Measurements from ENCODE around the gene CLTA. TPM values are rescaled to one million over a fixed set of nuclear protein-coding genes. Genes with fewer than 3 reads are reported as not detected.

CLTA gene
- total RNA-seq, 1 donor from 2014 or later = 173 TPM

GRCh38 chr9:36208521-36209253 lies 18.0 kb downstream of the CLTA start:
- H3K9me3 Mint-ChIP-seq = no peaks in the 10 kb centered on the region
- H3K27me3 Mint-ChIP-seq (ENCODE audit: low read depth) = no peaks in the 10 kb centered on the region
- H3K36me3 Mint-ChIP-seq = peaks cover 34% of the 10 kb centered on the region
- H3K4me1 Mint-ChIP-seq = no peaks in the 10 kb centered on the region
- no peak for TF ChIP-seq CTCF (IDR thresholded peaks at IDR 0.05; ENCODE audit: unreplicated experiment)
- H3K4me3 Mint-ChIP-seq = no peak overlapping the region
- no peak overlapping the region for H3K27ac Mint-ChIP-seq
- DNase-seq (ENCODE audit: low spot score in 2 of 2, unreplicated experiment in 2 of 2) = no peak

- H3K27ac Mint-ChIP-seq = no peak overlapping the region
- peaks cover 27% of the 10 kb centered on the region for H3K36me3 Mint-ChIP-seq
- no peak for TF ChIP-seq CTCF (IDR thresholded peaks at IDR 0.05; ENCODE audit: unreplicated experiment)
- H3K27me3 Mint-ChIP-seq (ENCODE audit: low read depth) = no peaks in the 10 kb centered on the region
- no peaks in the 10 kb centered on the region for H3K9me3 Mint-ChIP-seq
- no peaks in the 10 kb centered on the region for H3K4me1 Mint-ChIP-seq
- H3K4me3 Mint-ChIP-seq = no peak overlapping the region
- DNase-seq (ENCODE audit: low spot score in 2 of 2, unreplicated experiment in 2 of 2) = no peak
Measured at GRCh38 chr9:36210722-36211121, 20.0 kb downstream of the CLTA start.

- H3K4me1 Mint-ChIP-seq = no peaks in the 10 kb centered on the region
- no peak for DNase-seq (ENCODE audit: low spot score in 2 of 2, unreplicated experiment in 2 of 2)
- no peaks in the 10 kb centered on the region for H3K9me3 Mint-ChIP-seq
- TF ChIP-seq CTCF (IDR thresholded peaks at IDR 0.05; ENCODE audit: unreplicated experiment) = no peak
- H3K27ac Mint-ChIP-seq = no peak overlapping the region
- no peaks in the 10 kb centered on the region for H3K27me3 Mint-ChIP-seq (ENCODE audit: low read depth)
- H3K4me3 Mint-ChIP-seq = no peak overlapping the region
- H3K36me3 Mint-ChIP-seq = peaks cover 28% of the 10 kb centered on the region
Measured at GRCh38 chr9:36211510-36211909, 20.8 kb downstream of the CLTA start.

- H3K27ac Mint-ChIP-seq = no peak overlapping the region
- DNase-seq (ENCODE audit: low spot score in 2 of 2, unreplicated experiment in 2 of 2) = no peak
- no peak overlapping the region for H3K4me3 Mint-ChIP-seq
- no peaks in the 10 kb centered on the region for H3K4me1 Mint-ChIP-seq
- TF ChIP-seq CTCF (IDR thresholded peaks at IDR 0.05; ENCODE audit: unreplicated experiment) = no peak
- no peaks in the 10 kb centered on the region for H3K27me3 Mint-ChIP-seq (ENCODE audit: low read depth)
- H3K36me3 Mint-ChIP-seq = peaks cover 33% of the 10 kb centered on the region
- H3K9me3 Mint-ChIP-seq = no peaks in the 10 kb centered on the region
Measured at GRCh38 chr9:36213387-36213786, 22.7 kb downstream of the CLTA start.

- no peak overlapping the region for H3K27ac Mint-ChIP-seq
- H3K27me3 Mint-ChIP-seq (ENCODE audit: low read depth) = no peaks in the 10 kb centered on the region
- H3K4me3 Mint-ChIP-seq = no peak overlapping the region
- TF ChIP-seq CTCF (IDR thresholded peaks at IDR 0.05; ENCODE audit: unreplicated experiment) = no peak
- H3K36me3 Mint-ChIP-seq = peaks cover 38% of the 10 kb centered on the region
- H3K4me1 Mint-ChIP-seq = no peaks in the 10 kb centered on the region
- DNase-seq (ENCODE audit: low spot score in 2 of 2, unreplicated experiment in 2 of 2) = no peak
- H3K9me3 Mint-ChIP-seq = no peaks in the 10 kb centered on the region
Measured at GRCh38 chr9:36213989-36214388, 23.3 kb downstream of the CLTA start.
